Stimulated activated naive CD8-positive, alpha-beta T cell treated with anti-CD3 and anti-CD28 coated beads, Interleukin-15, amount 100 ng/mL, for 72 hours (primary cell): ENCODE data around the gene GCGR.

Experiments used
- ATAC-seq: fragments of 150-1000 bp; cut with Tn5 transposase; 2 replicates; pipeline ENCODE4 v1.10.0; 2021; ENCODE audit warnings: mild to moderate bottlenecking, moderate library complexity
- DNase-seq, 2 donors: peaks; one replicate each; pipeline ENCODE4 v3.0.0; 2021 to 2022
- H3K27ac Mint-ChIP-seq, 2 donors: one replicate each; pipeline ENCODE4 v1.8.0; 2022; ENCODE audit warnings: mild to moderate bottlenecking in 2 of 2, mixed read lengths in 2 of 2, moderate library complexity in 2 of 2
- H3K27me3 Mint-ChIP-seq: one replicate; pipeline ENCODE4 v1.8.0; 2022; ENCODE audit warnings: mixed read lengths
- H3K4me1 Mint-ChIP-seq: one replicate; pipeline ENCODE4 v1.8.0; 2022; ENCODE audit warnings: mild to moderate bottlenecking, mixed read lengths
- H3K4me3 Mint-ChIP-seq, 2 donors: one replicate each; pipeline ENCODE4 v1.8.0; 2022; ENCODE audit warnings: mild to moderate bottlenecking in 2 of 2, mixed read lengths in 2 of 2, moderate library complexity in 1 of 2
- H3K9me3 Mint-ChIP-seq, 2 donors: one replicate each; pipeline ENCODE4 v1.8.0; 2022; ENCODE audit warnings: mixed read lengths in 2 of 2

Gene GCGR

GRCh38 chr17:81803728-81804558, at the start of gene GCGR:
Gene GCGR (plus strand): TSS chr17:81804150. CDS start chr17:81809019, 4,869 bp downstream.
- ATAC-seq (peak; percentile 18), DNase-seq (no peak)
- Mint-ChIP-seq H3K27me3 (peaks cover 88% of the 10 kb centered on the region), H3K27ac (no peak within 1 kb of the TSS), H3K4me3 (peak within 1 kb of the TSS; percentile 13 to 47), H3K4me1 (peaks cover 12% of the 10 kb centered on the region), H3K9me3 (no peaks in the 10 kb centered on the region)

GRCh38 chr17:81792675-81793615, 11.0 kb upstream of the GCGR start:
- no peak for ATAC-seq
- Mint-ChIP-seq H3K4me1 (no peaks in the 10 kb centered on the region), H3K4me3 (no peak overlapping the region), H3K9me3 (no peaks in the 10 kb centered on the region), H3K27ac (no peak overlapping the region), H3K27me3 (no peaks in the 10 kb centered on the region)
- no peak for DNase-seq

DNA sequence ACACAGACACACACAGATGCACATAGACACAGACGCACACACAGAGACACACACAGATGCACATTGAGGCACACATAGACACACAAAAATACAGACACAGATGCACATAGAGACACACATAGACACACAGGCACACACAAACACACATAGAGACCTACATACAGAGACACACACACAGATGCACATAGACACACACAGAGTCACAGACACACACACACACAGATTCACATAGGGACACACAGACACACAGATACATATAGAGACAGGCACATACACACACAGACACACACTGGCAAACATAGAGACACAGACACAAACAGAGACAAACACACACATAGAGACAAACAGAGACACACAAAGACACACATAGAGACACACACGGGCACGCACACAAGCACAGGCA, 9.9 kb upstream of the GCGR start:
- Mint-ChIP-seq H3K27ac (no peak overlapping the region), H3K4me1 (no peaks in the 10 kb centered on the region), H3K4me3 (no peak overlapping the region), H3K9me3 (no peaks in the 10 kb centered on the region), H3K27me3 (peaks cover under 1% of the 10 kb centered on the region)
- DNase-seq, result no peak
- ATAC-seq, result no peak

DNA sequence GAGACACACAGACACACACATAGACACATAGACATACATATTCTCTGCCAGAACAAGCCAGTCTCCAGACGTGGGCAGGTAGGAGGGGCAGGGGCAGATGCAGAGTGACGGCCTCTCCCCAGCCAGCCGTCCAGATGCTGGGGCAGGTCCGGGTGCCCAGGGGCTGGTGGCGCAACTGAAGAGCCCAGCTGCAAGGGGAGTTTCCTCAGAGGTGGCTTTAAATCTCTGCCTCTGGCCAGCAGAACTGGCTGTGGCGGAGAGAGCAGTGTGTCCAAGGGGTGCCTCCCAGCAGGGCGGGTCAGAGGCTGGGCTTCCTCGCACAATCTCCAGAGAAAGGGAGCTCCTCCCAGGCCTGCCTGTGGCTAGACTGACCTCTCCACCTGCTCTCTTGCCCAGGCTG, 9.4 kb upstream of the GCGR start:
- H3K9me3 Mint-ChIP-seq, result no peaks in the 10 kb centered on the region
- no peak overlapping the region for H3K27ac Mint-ChIP-seq
- peaks cover 5% of the 10 kb centered on the region for H3K27me3 Mint-ChIP-seq
- no peak overlapping the region for H3K4me3 Mint-ChIP-seq
- ATAC-seq (no peak), DNase-seq (no peak)
- H3K4me1 Mint-ChIP-seq, result no peaks in the 10 kb centered on the region

DNA sequence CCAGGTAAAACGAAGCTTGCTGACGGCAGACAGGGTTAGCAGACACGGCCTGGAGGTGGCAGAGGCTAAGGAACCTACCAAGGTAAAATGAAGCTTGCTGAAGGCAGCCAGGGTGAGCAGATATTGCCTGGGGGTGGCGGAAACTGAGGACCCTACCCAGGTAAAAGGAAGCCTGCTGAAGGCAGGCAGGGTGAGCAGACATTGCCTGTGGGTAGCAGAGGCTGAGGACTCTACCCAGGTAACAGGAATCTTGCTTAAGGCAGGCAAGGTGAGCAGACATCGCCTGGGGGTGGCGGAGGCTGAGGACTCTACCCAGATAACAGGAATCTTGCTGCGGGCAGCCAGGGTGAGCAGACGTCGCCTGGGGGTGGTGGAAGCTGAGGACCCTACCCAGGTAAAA, 2.6 kb upstream of the GCGR start:
- H3K4me3 Mint-ChIP-seq, result no peak overlapping the region
- peaks cover 12% of the 10 kb centered on the region for H3K4me1 Mint-ChIP-seq
- ATAC-seq, result no peak
- no peaks in the 10 kb centered on the region for H3K9me3 Mint-ChIP-seq
- H3K27me3 Mint-ChIP-seq, result peaks cover 62% of the 10 kb centered on the region
- no peak overlapping the region for H3K27ac Mint-ChIP-seq
- no peak for DNase-seq

- H3K4me3 Mint-ChIP-seq, result no peak overlapping the region
- H3K27me3 Mint-ChIP-seq, result peaks cover 71% of the 10 kb centered on the region
- no peaks in the 10 kb centered on the region for H3K9me3 Mint-ChIP-seq
- no peak overlapping the region for H3K27ac Mint-ChIP-seq
- H3K4me1 Mint-ChIP-seq, result peaks cover 12% of the 10 kb centered on the region
- ATAC-seq (no peak), DNase-seq (no peak)
Observed at GRCh38 chr17:81802048-81802758, 1.7 kb upstream of the GCGR start.

DNA sequence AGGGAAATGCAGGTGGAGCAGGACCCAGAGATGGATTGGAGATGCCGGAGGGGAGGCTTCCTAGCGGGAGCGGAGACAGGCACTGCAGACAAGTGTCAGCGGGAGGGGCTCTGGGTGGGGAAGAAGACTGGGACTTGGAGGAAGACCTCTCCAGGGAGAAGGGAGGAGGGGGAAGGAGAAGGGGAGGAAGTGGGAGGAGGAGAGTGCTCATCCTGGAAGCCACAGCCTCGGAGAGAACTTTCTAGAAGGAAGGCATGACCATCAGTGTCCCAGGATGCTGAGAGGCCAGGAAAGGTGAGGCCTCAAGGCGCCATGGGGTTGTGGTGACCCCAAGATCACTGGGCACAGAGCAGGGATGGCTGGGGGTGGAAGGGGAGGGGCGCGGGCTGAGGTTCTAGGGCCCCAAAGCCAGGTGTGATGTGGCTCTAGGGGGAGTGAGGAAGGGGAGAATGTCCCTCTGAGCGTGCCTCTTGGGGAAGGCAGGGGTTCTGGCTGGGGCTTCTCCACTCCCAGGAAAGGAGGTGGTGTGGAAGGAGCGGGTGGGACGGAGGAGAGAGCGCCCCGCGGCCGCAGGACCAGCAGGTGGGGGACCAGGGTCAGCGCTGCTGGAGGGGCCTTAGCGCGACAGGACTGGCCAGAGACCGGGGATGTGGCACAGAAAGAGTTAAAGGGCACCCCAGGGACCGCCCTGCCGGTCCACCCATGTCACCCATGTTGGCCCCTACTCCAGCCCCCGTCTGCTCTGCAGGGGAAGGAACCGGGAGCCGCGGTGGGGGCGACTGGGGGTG, 900 bp upstream of the GCGR start:
- H3K4me1 Mint-ChIP-seq, result peaks cover 12% of the 10 kb centered on the region
- H3K4me3 Mint-ChIP-seq, result peak overlapping the region in 1 of 2 donors; percentile 47
- H3K9me3 Mint-ChIP-seq, result no peaks in the 10 kb centered on the region
- no peak overlapping the region for H3K27ac Mint-ChIP-seq
- peaks cover 80% of the 10 kb centered on the region for H3K27me3 Mint-ChIP-seq
- DNase-seq (no peak), ATAC-seq (no peak)

DNA sequence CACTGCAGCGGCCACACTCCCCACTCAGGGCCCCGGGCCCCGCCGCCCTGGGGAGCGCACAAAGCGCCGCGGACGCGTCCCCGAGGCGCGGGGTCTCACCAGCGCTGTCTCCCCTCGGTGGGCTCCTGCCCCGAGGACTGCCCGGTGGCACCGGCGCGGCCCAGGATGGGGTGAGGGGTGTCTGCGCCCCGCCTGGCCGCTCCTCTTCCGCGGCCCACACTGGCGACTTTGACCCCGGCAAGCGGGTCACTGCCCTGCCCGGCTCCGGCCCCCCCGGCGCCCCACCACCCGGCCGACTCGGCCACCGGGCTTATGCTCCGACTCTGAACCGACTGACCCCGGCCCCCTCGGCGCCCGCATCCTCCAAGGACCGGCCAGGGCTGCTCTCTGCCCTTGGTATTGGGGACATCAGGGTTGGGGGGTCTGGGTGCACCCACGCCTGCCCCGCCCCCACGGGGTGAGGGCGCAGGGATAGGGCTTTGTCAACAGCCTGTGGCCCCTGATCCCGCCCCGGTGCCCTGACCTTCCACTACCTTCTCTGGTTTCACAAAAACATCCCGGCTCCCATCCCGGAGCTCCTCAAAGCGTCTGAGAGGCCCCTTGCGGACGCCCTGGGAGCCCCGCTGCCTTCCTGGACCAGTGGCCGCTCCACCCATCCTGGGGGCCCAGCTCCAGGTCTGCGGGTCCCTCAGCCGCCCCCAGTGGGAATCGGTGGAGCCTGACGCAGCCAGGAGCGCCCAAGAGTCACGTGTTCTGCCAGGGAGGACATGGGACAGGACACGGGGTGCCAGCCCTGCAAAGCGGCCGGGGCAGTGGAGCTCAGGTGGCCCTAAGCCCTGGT, 829 bp downstream of the GCGR start:
- Mint-ChIP-seq H3K4me3 (peak overlapping the region; percentile 13 to 15), H3K27ac (no peak overlapping the region), H3K9me3 (no peaks in the 10 kb centered on the region), H3K4me1 (peaks cover 12% of the 10 kb centered on the region), H3K27me3 (peaks cover 90% of the 10 kb centered on the region)
- no peak for DNase-seq
- peak; percentile 21 for ATAC-seq

GRCh38 chr17:81805707-81806460, 1.9 kb downstream of the GCGR start:
- Mint-ChIP-seq H3K27ac (no peak overlapping the region), H3K4me3 (no peak overlapping the region), H3K9me3 (no peaks in the 10 kb centered on the region), H3K27me3 (peaks cover 89% of the 10 kb centered on the region), H3K4me1 (peaks cover 12% of the 10 kb centered on the region)
- ATAC-seq (no peak), DNase-seq (no peak)

DNA sequence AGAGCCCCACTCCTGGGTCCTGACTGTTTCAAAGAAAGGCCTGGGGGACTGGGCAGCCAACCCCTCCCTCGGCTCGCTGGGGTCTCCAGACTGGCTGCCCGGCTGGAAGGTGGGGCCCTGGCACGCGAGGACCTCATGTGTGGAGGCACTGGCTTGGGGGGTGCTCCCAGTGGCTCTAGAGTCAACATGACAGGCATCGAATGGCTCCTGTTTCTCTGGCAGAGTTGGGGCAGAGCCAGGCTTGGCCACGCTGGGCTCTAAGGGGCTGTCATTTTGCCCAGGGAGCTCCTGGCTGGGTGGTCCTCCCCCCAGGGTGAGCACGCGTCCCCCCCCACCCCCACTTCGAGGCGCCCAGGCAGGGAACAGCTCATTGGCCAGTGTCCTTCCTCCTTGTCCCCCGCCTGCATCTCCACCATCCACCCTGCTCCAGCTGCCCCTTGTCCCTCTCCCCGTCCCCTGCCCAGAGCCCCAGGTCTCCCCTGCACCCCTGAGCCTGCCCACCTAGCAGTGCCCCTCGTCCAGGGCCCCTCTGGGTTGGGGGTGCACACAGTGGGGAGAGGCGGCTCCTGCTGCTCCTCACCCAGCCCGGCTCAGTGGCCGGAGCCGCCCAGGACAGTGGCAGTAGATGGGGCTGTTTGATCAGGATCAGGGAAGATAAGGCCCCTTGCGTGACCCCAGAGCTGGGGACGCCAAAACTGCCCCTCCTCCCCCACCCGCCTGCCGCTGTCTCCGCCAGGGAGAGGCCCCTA, 2.7 kb downstream of the GCGR start:
- Mint-ChIP-seq H3K9me3 (no peaks in the 10 kb centered on the region), H3K27me3 (peaks cover 82% of the 10 kb centered on the region), H3K4me3 (no peak overlapping the region), H3K4me1 (peaks cover 12% of the 10 kb centered on the region), H3K27ac (no peak overlapping the region)
- DNase-seq (no peak), ATAC-seq (no peak)

DNA sequence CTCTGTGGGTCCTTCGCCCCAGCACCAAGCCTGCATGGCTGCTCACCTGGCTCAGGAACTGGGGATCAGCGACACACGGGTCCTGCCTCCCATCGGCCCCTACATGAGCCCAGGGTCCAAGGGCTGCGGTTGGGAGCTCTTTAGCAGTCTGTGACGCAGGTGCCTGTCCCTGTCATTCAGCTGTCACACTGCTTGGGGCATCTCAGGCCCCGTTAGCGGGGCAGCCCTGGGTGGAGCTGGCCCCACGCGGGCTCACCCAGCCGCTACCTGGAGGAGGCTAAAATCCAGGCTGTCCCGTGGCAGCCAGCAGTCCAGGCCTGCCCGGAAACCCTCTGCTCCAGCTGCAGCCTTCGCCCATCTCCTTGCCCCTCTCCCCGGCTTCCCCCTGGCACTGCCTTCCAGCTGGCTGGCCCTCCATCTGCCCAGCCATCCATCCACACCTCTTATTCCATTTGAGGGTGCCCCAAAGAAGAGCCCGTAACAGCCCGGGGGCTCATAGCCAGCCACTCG, 3.3 kb downstream of the GCGR start:
- ATAC-seq (no peak), DNase-seq (no peak)
- no peak overlapping the region for H3K4me3 Mint-ChIP-seq
- H3K27ac Mint-ChIP-seq, result no peak overlapping the region
- H3K27me3 Mint-ChIP-seq, result peaks cover 75% of the 10 kb centered on the region
- no peaks in the 10 kb centered on the region for H3K9me3 Mint-ChIP-seq
- H3K4me1 Mint-ChIP-seq, result peaks cover 12% of the 10 kb centered on the region

- Mint-ChIP-seq H3K4me3 (no peak overlapping the region), H3K4me1 (peaks cover 12% of the 10 kb centered on the region), H3K27me3 (peaks cover 70% of the 10 kb centered on the region), H3K9me3 (no peaks in the 10 kb centered on the region), H3K27ac (no peak overlapping the region)
- ATAC-seq (no peak), DNase-seq (no peak)
Observed at GRCh38 chr17:81807839-81808238, 3.9 kb downstream of the GCGR start.
